Stimulated activated CD8-positive, alpha-beta memory T cell treated with anti-CD3 and anti-CD28 coated beads, Interleukin-7, amount 100 ng/mL, for 4 hours (primary cell): ENCODE measurements around the gene NDUFC1.

Experiments
- DNase-seq, 2 donors: peaks; one replicate each; pipeline ENCODE4 v3.0.0-alpha.2; 2020; ENCODE audit warnings: low read depth in 2 of 2

The NDUFC1 gene

GRCh38 chr4:139247241-139247640, 55.0 kb downstream of the NDUFC1 start:
- no peak for DNase-seq

GRCh38 chr4:139246166-139246565, 56.1 kb downstream of the NDUFC1 start:
- no peak for DNase-seq

- no peak for DNase-seq
These were observed 56.7 kb downstream of the NDUFC1 start for GRCh38 chr4:139245590-139245989.

GRCh38 chr4:139243448-139244365, 58.6 kb downstream of the NDUFC1 start:
- no peak for DNase-seq

GRCh38 chr4:139242511-139243051, 59.7 kb downstream of the NDUFC1 start:
- DNase-seq, result no peak

- no peak for DNase-seq
These were observed 60.5 kb downstream of the NDUFC1 start for GRCh38 chr4:139241784-139242151.

- no peak for DNase-seq
These were observed 61.0 kb downstream of the NDUFC1 start for GRCh38 chr4:139241086-139241783.
